Astrocyte (in vitro differentiated cells and primary cell): ENCODE measurements around the gene EIF2D. TPM values are rescaled to one million over a fixed set of nuclear protein-coding genes. Genes with fewer than 3 reads are reported as not detected.

ENCODE experiments used
- DNase-seq: peaks from one replicate; pipeline ENCODE4 v3.0.0-alpha.2; 2010; ENCODE audit warnings: low read depth
- FAIRE-seq: peaks from 2 replicates; lab custom pipeline; 2011; peaks lifted over from hg19 to GRCh38; lab: Jason Lieb, UNC
- H2AFZ ChIP-seq: 2 replicates; pipeline ENCODE4 v1.6.0; 2012; ENCODE audit warnings: low read depth, low read length, inconsistent platforms
- H3K27ac ChIP-seq: 2 replicates; pipeline ENCODE4 v1.5.1; 2011; ENCODE audit warnings: low read depth, low read length, inconsistent platforms
- H3K27me3 ChIP-seq: 2 replicates; pipeline ENCODE4 v1.6.0; 2011; ENCODE audit warnings: low read length, inconsistent platforms; ENCODE audit not compliant: insufficient read depth
- H3K36me3 ChIP-seq: 2 replicates; pipeline ENCODE4 v1.5.1; 2011; ENCODE audit warnings: low read length, inconsistent platforms; ENCODE audit not compliant: insufficient read depth
- H3K4me1 ChIP-seq: 2 replicates; pipeline ENCODE4 v1.5.1; 2011; ENCODE audit warnings: low read length, inconsistent platforms; ENCODE audit not compliant: insufficient read depth
- H3K4me2 ChIP-seq: 2 replicates; pipeline ENCODE4 v1.6.0; 2012; ENCODE audit warnings: low read length, inconsistent platforms
- H3K4me3 ChIP-seq: 2 replicates; pipeline ENCODE4 v1.5.1; 2011; ENCODE audit warnings: low read depth, mild to moderate bottlenecking, low read length, inconsistent platforms; ENCODE audit not compliant: insufficient read depth
- H3K79me2 ChIP-seq: 2 replicates; pipeline ENCODE4 v1.6.0; 2012; ENCODE audit warnings: mild to moderate bottlenecking, low read length, inconsistent platforms; ENCODE audit not compliant: insufficient read depth
- H3K9ac ChIP-seq: 2 replicates; pipeline ENCODE4 v1.6.0; 2012; ENCODE audit warnings: mild to moderate bottlenecking, low read length, inconsistent platforms
- H3K9me3 ChIP-seq: 2 replicates; pipeline ENCODE4 v1.5.1; 2012; ENCODE audit warnings: low read depth, mild to moderate bottlenecking, low read length, inconsistent platforms; ENCODE audit not compliant: insufficient read depth
- H4K20me1 ChIP-seq: 2 replicates; pipeline ENCODE4 v1.6.0; 2012; ENCODE audit warnings: low read length, inconsistent platforms; ENCODE audit not compliant: insufficient read depth
- H3K27ac Mint-ChIP-seq: one replicate; pipeline ENCODE4 v1.8.0; 2021; ENCODE audit warnings: mild to moderate bottlenecking, mixed read lengths; ENCODE audit not compliant: unreplicated experiment
- H3K27me3 Mint-ChIP-seq: one replicate; pipeline ENCODE4 v1.8.0; 2021; ENCODE audit warnings: low read depth, mixed read lengths; ENCODE audit not compliant: unreplicated experiment
- H3K36me3 Mint-ChIP-seq: one replicate; pipeline ENCODE4 v1.8.0; 2021; ENCODE audit warnings: low read depth, mixed read lengths; ENCODE audit not compliant: unreplicated experiment
- H3K4me1 Mint-ChIP-seq: one replicate; pipeline ENCODE4 v1.8.0; 2021; ENCODE audit warnings: low read depth, mixed read lengths; ENCODE audit not compliant: unreplicated experiment
- H3K4me3 Mint-ChIP-seq: one replicate; pipeline ENCODE4 v1.8.0; 2021; ENCODE audit warnings: mild to moderate bottlenecking, moderate library complexity, mixed read lengths; ENCODE audit not compliant: unreplicated experiment
- H3K9me3 Mint-ChIP-seq: one replicate; pipeline ENCODE4 v1.8.0; 2021; ENCODE audit warnings: mild to moderate bottlenecking, mixed read lengths; ENCODE audit not compliant: unreplicated experiment
- EZH2 ChIP-seq: IDR thresholded peaks from 2 replicates; pipeline ENCODE4 v1.6.1; 2012; ENCODE audit warnings: mild to moderate bottlenecking, low read length, inconsistent platforms; ENCODE audit not compliant: insufficient read depth
- total RNA-seq: library from RNA; stranded (reverse); gene quantifications from 2 replicates; pipeline ENCODE4 v1.2.1, GENCODE V29; 2021
- TF ChIP-seq, protein P1 (sequence below): IDR thresholded peaks from 2 replicates; pipeline ENCODE4 v1.5.1; 2011; ENCODE audit warnings: low read depth, mild to moderate bottlenecking, inconsistent platforms, low read length, moderate library complexity; ENCODE audit not compliant: insufficient read depth

EIF2D gene
- total RNA-seq, 1 donor from 2014 or later = 27.3 TPM

- peaks cover 4% of the 10 kb centered on the region for H3K36me3 Mint-ChIP-seq
- peaks cover 4% of the 10 kb centered on the region for H3K4me1 ChIP-seq
Observed at GRCh38 chr1:206559672-206559995, 52.6 kb downstream of the EIF2D start.

GRCh38 chr1:206558794-206559671, 53.2 kb downstream of the EIF2D start:
- Histone ChIP-seq H3K36me3 (no peaks in the 10 kb centered on the region), H3K79me2 (no peaks in the 10 kb centered on the region), H2AFZ (no peak overlapping the region), H3K4me2 (no peak overlapping the region), H3K9me3 (no peaks in the 10 kb centered on the region), H4K20me1 (peaks cover 5% of the 10 kb centered on the region), H3K27ac (no peak overlapping the region), H3K4me3 (no peak overlapping the region), H3K9ac (no peak overlapping the region), H3K4me1 (peaks cover 4% of the 10 kb centered on the region), H3K27me3 (peaks cover 6% of the 10 kb centered on the region)
- FAIRE-seq = no peak
- Mint-ChIP-seq H3K36me3 (peaks cover 4% of the 10 kb centered on the region), H3K27me3 (peaks cover 19% of the 10 kb centered on the region), H3K4me1 (peaks cover 26% of the 10 kb centered on the region), H3K4me3 (no peak overlapping the region), H3K27ac (no peak overlapping the region), H3K9me3 (no peaks in the 10 kb centered on the region)
- TF ChIP-seq, protein P1, sequence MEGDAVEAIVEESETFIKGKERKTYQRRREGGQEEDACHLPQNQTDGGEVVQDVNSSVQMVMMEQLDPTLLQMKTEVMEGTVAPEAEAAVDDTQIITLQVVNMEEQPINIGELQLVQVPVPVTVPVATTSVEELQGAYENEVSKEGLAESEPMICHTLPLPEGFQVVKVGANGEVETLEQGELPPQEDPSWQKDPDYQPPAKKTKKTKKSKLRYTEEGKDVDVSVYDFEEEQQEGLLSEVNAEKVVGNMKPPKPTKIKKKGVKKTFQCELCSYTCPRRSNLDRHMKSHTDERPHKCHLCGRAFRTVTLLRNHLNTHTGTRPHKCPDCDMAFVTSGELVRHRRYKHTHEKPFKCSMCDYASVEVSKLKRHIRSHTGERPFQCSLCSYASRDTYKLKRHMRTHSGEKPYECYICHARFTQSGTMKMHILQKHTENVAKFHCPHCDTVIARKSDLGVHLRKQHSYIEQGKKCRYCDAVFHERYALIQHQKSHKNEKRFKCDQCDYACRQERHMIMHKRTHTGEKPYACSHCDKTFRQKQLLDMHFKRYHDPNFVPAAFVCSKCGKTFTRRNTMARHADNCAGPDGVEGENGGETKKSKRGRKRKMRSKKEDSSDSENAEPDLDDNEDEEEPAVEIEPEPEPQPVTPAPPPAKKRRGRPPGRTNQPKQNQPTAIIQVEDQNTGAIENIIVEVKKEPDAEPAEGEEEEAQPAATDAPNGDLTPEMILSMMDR = no peak
- no peak for TF ChIP-seq EZH2
- no peak for DNase-seq

More at GRCh38 chr1:206559672-206559995, 52.6 kb downstream of the EIF2D start:
- H3K79me2 ChIP-seq = no peaks in the 10 kb centered on the region
- H3K9me3 ChIP-seq = no peaks in the 10 kb centered on the region
- no peak overlapping the region for H3K27ac ChIP-seq
- no peak overlapping the region for H3K4me3 ChIP-seq
- peaks cover 4% of the 10 kb centered on the region for H3K27me3 ChIP-seq
- Mint-ChIP-seq H3K9me3 (no peaks in the 10 kb centered on the region), H3K4me3 (no peak overlapping the region), H3K4me1 (peaks cover 26% of the 10 kb centered on the region), H3K27ac (no peak overlapping the region), H3K27me3 (peaks cover 21% of the 10 kb centered on the region)
- no peak overlapping the region for H3K9ac ChIP-seq
- no peak overlapping the region for H2AFZ ChIP-seq
- no peak overlapping the region for H3K4me2 ChIP-seq
- peaks cover 5% of the 10 kb centered on the region for H4K20me1 ChIP-seq
- DNase-seq (no peak), FAIRE-seq (no peak)
- H3K36me3 ChIP-seq = no peaks in the 10 kb centered on the region
- TF ChIP-seq EZH2 = no peak
- TF ChIP-seq, protein P1 = no peak
